ENCODE data around the gene COL24A1. TPM values are rescaled to one million over a fixed set of nuclear protein-coding genes. Genes with fewer than 3 reads are reported as not detected.

The COL24A1 gene
- total and polyA plus RNA-seq, 2 experiments from 2014 or later = 0.22 to 0.23 TPM

DNA sequence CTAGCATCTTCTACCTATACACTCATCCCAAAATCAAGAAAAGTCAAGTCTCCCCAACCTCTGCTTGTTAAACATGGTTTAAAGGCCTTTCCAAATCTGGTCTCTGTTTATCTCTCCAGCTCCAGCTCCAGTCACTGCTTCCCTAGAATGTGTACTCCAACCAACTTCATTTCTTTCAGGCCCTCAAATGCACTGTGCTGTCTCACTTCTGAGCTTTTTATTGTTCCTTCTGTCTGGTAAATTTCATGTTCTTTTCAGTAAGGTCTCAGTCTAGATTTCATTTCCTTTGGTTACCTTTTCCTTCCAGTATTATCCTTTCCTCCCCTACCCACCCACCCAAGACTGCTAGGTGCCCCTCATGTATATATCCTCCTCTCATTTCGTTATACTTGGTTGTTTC lies 3.7 kb downstream of the COL24A1 start:
- no peaks in the 10 kb centered on the region for H3K9me3 ChIP-seq (ENCODE audit: low read depth)
- TF ChIP-seq EZH2phosphoT487 (IDR thresholded peaks at IDR 0.05; ENCODE audit: insufficient read depth, low read depth) = no peak
- TF ChIP-seq EZH2 (IDR thresholded peaks at IDR 0.05; ENCODE audit: insufficient read depth, poor library complexity, severe bottlenecking) = no peak
- H3K4me1 ChIP-seq (ENCODE audit: insufficient read depth) = peaks cover 36% of the 10 kb centered on the region
- peaks cover 21% of the 10 kb centered on the region for H3F3A ChIP-seq (ENCODE audit: insufficient read depth)
- no peak overlapping the region for H3K4me2 ChIP-seq (ENCODE audit: unreplicated experiment)
- DNase-seq = no peak
- H3K9me2 ChIP-seq (ENCODE audit: insufficient read depth) = no peaks in the 10 kb centered on the region
- H3K9ac ChIP-seq = no peak overlapping the region
- no peak overlapping the region for H2AFZ ChIP-seq
- no peak overlapping the region for H3K4me3 ChIP-seq
- no peaks in the 10 kb centered on the region for H3K79me2 ChIP-seq (ENCODE audit: insufficient read depth)
- WGBS, 2 experiments (ENCODE audit: low coverage in 1 of 2, low lambda C conversion rate in 2 of 2, missing lambda C conversion rate in 2 of 2) = 90 to 92% methylated on average over 1 of the region's 1 CpG
- no peaks in the 10 kb centered on the region for H3K27me3 ChIP-seq (replicated peaks; ENCODE audit: insufficient read depth)
- no peak overlapping the region for H3K27ac ChIP-seq
- in situ Hi-C loops (cut with MboI) = no loop called here
- H3K36me3 ChIP-seq (ENCODE audit: low read depth) = no peaks in the 10 kb centered on the region
- no peaks in the 10 kb centered on the region for H4K20me1 ChIP-seq (ENCODE audit: insufficient read depth)

DNA sequence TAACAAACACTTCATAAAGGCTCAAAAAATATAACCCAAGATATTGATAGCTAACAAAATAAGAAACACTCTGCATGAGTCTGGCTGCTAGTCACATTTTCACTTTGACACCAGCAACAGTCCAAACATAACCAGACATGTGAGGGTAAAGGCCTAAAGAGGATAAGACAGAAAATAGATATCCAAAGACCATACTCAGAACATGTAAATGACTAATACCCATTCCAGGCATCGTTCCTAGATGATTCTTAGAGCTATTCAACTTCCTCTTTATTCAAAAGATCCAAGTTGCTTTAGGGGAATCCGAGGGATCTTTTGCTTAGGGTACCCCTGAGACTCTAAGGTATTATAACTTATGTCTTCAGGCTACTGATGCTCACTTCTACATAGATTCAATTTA lies 5.1 kb downstream of the COL24A1 start:
- Histone ChIP-seq H3K36me3 (ENCODE audit: low read depth) (no peaks in the 10 kb centered on the region), H4K20me1 (ENCODE audit: insufficient read depth) (no peaks in the 10 kb centered on the region), H3K79me2 (ENCODE audit: insufficient read depth) (no peaks in the 10 kb centered on the region), H3K4me3 (no peak overlapping the region), H3K9me3 (ENCODE audit: low read depth) (no peaks in the 10 kb centered on the region), H2AFZ (peak overlapping the region; percentile 3; the same call in 1 of the 2 replicates), H3K9ac (no peak overlapping the region), H3K9me2 (ENCODE audit: insufficient read depth) (no peaks in the 10 kb centered on the region), H3F3A (ENCODE audit: insufficient read depth) (peaks cover 21% of the 10 kb centered on the region), H3K27ac (peak overlapping the region; percentile 35), H3K4me2 (ENCODE audit: unreplicated experiment) (peak overlapping the region; percentile 18), H3K27me3 (replicated peaks; ENCODE audit: insufficient read depth) (no peaks in the 10 kb centered on the region), H3K4me1 (ENCODE audit: insufficient read depth) (peaks cover 34% of the 10 kb centered on the region)
- 23 to 28% methylated on average over 2 of the region's 2 CpGs for WGBS, 2 experiments (ENCODE audit: low coverage in 1 of 2, low lambda C conversion rate in 2 of 2, missing lambda C conversion rate in 2 of 2)
- peak; percentile 72 for DNase-seq
- TF ChIP-seq EZH2 (IDR thresholded peaks at IDR 0.05; ENCODE audit: insufficient read depth, poor library complexity, severe bottlenecking) = no peak
- no peak for TF ChIP-seq EZH2phosphoT487 (IDR thresholded peaks at IDR 0.05; ENCODE audit: insufficient read depth, low read depth)
- in situ Hi-C loops (cut with MboI) = no loop called here

DNA sequence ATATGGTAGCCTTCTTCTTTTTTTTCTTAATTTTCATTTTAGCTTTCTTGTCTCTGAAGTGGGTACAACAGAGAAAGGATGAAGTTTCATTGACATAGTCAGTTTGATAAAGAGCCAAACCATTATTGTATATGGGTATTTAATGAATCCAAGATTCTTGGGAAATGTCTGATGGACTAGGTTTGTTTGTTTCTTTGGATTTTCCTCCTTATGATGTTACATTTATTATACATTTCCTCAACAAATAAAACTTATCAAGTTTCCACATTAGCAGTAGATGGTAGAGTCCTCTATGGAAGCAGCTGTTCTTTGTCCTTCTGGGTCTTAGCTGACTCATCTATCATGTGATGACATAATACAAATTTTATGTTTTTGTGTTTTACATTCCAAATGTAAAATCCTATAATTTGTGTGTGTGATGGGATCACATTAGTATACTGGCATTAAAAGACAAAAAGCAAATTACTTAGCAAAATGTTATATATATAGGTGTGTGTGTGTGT lies 6.0 kb downstream of the COL24A1 start:
- no peak overlapping the region for H3K9ac ChIP-seq

DNA sequence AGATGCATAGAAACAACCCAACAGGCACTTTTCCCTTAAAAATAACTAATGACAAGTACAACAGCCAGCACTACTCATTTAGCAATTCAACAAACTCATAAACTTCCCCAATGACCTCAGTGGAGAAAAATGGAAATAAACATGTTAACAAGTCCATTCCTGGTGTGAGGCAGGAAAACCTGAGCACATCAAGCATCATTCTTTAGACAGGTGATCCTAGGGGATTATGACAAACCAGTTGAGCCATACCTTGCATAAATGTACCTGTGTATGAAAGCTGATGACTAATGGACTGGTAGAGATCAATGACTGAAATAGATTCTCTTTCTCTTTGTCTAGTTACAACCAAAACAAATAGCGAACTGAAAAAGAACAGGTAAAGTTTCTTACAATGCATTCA lies 7.0 kb downstream of the COL24A1 start:
- no peak for DNase-seq
- 88 to 94% methylated on average over 1 of the region's 1 CpG for WGBS, 2 experiments (ENCODE audit: low coverage in 1 of 2, low lambda C conversion rate in 2 of 2, missing lambda C conversion rate in 2 of 2)

More for the DNA sequence above, 6.0 kb downstream of the COL24A1 start:
- peak; percentile 42 for DNase-seq
- Histone ChIP-seq H4K20me1 (ENCODE audit: insufficient read depth) (no peaks in the 10 kb centered on the region), H3K79me2 (ENCODE audit: insufficient read depth) (no peaks in the 10 kb centered on the region), H3K4me2 (ENCODE audit: unreplicated experiment) (peak overlapping the region; percentile 18), H3K27me3 (replicated peaks; ENCODE audit: insufficient read depth) (no peaks in the 10 kb centered on the region), H3K4me1 (ENCODE audit: insufficient read depth) (peaks cover 29% of the 10 kb centered on the region), H2AFZ (no peak overlapping the region), H3K9me2 (ENCODE audit: insufficient read depth) (no peaks in the 10 kb centered on the region), H3K27ac (peak overlapping the region; percentile 35), H3F3A (ENCODE audit: insufficient read depth) (peaks cover 21% of the 10 kb centered on the region), H3K9me3 (ENCODE audit: low read depth) (no peaks in the 10 kb centered on the region), H3K4me3 (no peak overlapping the region), H3K36me3 (ENCODE audit: low read depth) (no peaks in the 10 kb centered on the region)
- in situ Hi-C loops (cut with MboI) = no loop called here
- TF ChIP-seq EZH2phosphoT487 (IDR thresholded peaks at IDR 0.05; ENCODE audit: insufficient read depth, low read depth) = no peak
- no peak for TF ChIP-seq EZH2 (IDR thresholded peaks at IDR 0.05; ENCODE audit: insufficient read depth, poor library complexity, severe bottlenecking)

DNA sequence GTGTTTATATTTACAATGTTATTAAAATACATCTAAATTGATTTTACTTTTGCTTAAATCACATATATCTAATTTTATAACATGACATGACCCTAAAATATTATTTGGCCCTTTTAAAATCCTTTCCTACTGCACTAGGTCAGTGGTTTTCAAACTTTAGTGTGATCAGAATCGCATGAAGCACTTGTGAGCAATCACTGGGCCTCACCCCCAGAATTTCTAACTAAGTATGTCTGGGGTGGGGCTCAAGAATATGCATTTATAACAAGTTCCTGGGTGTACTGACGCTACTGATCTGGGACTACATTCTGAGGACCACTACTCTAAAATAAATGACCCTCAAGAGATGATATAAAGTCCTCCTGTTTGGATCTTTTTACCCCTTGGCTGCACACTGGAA lies 8.8 kb downstream of the COL24A1 start:
- H3K27ac ChIP-seq = no peak overlapping the region
- H3K9me2 ChIP-seq (ENCODE audit: insufficient read depth) = no peaks in the 10 kb centered on the region
- H3K27me3 ChIP-seq (replicated peaks; ENCODE audit: insufficient read depth) = no peaks in the 10 kb centered on the region
- H4K20me1 ChIP-seq (ENCODE audit: insufficient read depth) = no peaks in the 10 kb centered on the region
- peaks cover 20% of the 10 kb centered on the region for H3K4me1 ChIP-seq (ENCODE audit: insufficient read depth)
- peaks cover 21% of the 10 kb centered on the region for H3F3A ChIP-seq (ENCODE audit: insufficient read depth)
- WGBS, 2 experiments (ENCODE audit: low coverage in 1 of 2, low lambda C conversion rate in 2 of 2, missing lambda C conversion rate in 2 of 2) = 93 to 96% methylated on average over 2 of the region's 2 CpGs
- no peak overlapping the region for H3K9ac ChIP-seq
- no peak overlapping the region for H3K4me3 ChIP-seq
- no peaks in the 10 kb centered on the region for H3K36me3 ChIP-seq (ENCODE audit: low read depth)
- H2AFZ ChIP-seq = no peak overlapping the region
- TF ChIP-seq EZH2phosphoT487 (IDR thresholded peaks at IDR 0.05; ENCODE audit: insufficient read depth, low read depth) (no peak), EZH2 (IDR thresholded peaks at IDR 0.05; ENCODE audit: insufficient read depth, poor library complexity, severe bottlenecking) (no peak)
- no peaks in the 10 kb centered on the region for H3K9me3 ChIP-seq (ENCODE audit: low read depth)
- no peak overlapping the region for H3K4me2 ChIP-seq (ENCODE audit: unreplicated experiment)
- no peak for DNase-seq
- H3K79me2 ChIP-seq (ENCODE audit: insufficient read depth) = no peaks in the 10 kb centered on the region
- in situ Hi-C loops (cut with MboI) = no loop called here

More for the DNA sequence above, 7.0 kb downstream of the COL24A1 start:
- H3K9ac ChIP-seq = no peak overlapping the region
- no peaks in the 10 kb centered on the region for H3K36me3 ChIP-seq (ENCODE audit: low read depth)
- H4K20me1 ChIP-seq (ENCODE audit: insufficient read depth) = no peaks in the 10 kb centered on the region
- H3K4me3 ChIP-seq = no peak overlapping the region
- no peaks in the 10 kb centered on the region for H3K9me2 ChIP-seq (ENCODE audit: insufficient read depth)
- H3F3A ChIP-seq (ENCODE audit: insufficient read depth) = peaks cover 21% of the 10 kb centered on the region
- H3K4me2 ChIP-seq (ENCODE audit: unreplicated experiment) = no peak overlapping the region
- in situ Hi-C loops (cut with MboI) = no loop called here
- H2AFZ ChIP-seq = no peak overlapping the region
- TF ChIP-seq EZH2 (IDR thresholded peaks at IDR 0.05; ENCODE audit: insufficient read depth, poor library complexity, severe bottlenecking) (no peak), EZH2phosphoT487 (IDR thresholded peaks at IDR 0.05; ENCODE audit: insufficient read depth, low read depth) (no peak)
- H3K4me1 ChIP-seq (ENCODE audit: insufficient read depth) = peaks cover 25% of the 10 kb centered on the region
- no peaks in the 10 kb centered on the region for H3K79me2 ChIP-seq (ENCODE audit: insufficient read depth)
- H3K9me3 ChIP-seq (ENCODE audit: low read depth) = no peaks in the 10 kb centered on the region
- no peak overlapping the region for H3K27ac ChIP-seq
- H3K27me3 ChIP-seq (replicated peaks; ENCODE audit: insufficient read depth) = no peaks in the 10 kb centered on the region
